CD4-positive, alpha-beta T cell treated with Interleukin-2 at 100 ng/mL for 4 hours (primary cell): ENCODE measurements around the gene PITPNC1.
"Not testable (repeated sequence)": the region's sequence is repeated elsewhere in the genome, so short reads cannot be mapped to it uniquely, and the experiment has no call there.

ENCODE experiments used
- DNase-seq: peaks from one replicate; pipeline ENCODE4 v3.0.0-alpha.2; 2020; ENCODE audit warnings: low spot score

Gene PITPNC1

DNA sequence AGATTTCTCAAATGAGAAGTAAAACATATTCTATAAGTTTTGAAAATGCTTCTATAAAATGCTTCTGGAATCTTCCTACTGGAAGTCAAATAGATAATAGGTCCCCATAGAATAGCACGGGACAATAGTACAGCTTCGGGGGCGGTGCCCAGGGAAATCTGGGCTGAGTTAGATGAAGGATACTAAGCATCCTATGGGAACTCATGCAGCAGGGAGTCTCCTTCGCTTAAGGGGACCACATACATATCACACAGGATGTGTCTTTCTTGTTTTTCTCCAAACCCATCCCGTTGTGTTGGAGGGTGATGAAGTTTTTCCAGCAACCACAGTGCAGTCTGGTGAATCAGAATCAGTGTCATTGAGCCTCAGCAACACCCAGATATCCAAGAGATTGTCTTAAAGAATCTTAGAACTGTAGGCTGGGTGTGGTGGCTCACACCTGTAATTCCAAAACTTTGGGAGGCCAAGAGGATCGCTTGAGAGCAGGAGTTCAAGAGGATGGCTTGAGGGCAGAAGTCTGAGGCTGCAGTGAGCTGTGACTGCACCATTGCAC is 84.2 kb downstream of the PITPNC1 start:
- DNase-seq = no peak

DNA sequence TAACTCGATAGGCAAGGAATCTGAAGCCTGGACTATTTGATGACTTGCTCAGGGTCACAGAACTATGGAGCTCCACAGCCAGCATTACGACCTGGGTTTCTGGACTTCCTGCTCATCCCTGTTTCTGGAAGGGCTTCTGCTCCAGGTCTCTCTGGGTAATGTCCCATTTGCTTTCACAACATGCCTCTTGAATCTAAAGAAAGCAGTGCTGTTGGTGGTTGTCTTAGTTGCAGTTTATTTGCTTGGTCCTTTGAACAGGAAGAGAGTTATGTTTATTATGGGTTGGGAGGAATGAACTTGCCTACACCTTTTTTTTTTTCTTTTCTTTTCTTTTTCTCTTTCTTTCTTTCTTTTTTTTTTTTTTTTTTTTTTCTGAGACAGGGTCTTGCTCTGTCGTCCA is 84.8 kb downstream of the PITPNC1 start:
- DNase-seq = no peak

DNA sequence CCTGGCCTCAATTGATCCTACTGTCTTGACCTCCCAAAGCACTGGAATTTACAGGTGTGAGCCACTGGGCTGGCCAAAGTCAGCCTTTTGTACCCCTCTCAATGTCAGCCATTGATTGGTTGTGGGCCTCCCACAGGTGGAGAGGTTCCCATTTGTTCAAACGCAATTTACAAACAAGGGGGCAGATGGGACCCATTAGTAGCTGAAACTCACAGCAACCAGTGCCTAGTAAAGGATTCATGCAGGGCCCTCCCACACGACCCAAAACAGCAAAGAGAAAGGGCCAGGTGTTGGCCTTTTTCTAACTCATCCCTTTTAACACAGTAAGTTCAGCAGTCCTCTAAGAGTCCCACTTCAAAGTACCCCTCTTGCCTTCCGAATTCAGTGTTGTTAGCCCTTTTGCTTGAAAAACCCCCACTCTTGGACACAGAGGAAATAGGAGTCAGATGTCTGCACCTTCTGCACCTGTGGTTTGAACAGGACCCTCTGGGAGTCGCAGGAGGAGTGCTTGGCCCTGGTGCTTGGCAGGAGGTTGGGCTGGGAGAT is 89.2 kb downstream of the PITPNC1 start:
- no peak for DNase-seq

DNA sequence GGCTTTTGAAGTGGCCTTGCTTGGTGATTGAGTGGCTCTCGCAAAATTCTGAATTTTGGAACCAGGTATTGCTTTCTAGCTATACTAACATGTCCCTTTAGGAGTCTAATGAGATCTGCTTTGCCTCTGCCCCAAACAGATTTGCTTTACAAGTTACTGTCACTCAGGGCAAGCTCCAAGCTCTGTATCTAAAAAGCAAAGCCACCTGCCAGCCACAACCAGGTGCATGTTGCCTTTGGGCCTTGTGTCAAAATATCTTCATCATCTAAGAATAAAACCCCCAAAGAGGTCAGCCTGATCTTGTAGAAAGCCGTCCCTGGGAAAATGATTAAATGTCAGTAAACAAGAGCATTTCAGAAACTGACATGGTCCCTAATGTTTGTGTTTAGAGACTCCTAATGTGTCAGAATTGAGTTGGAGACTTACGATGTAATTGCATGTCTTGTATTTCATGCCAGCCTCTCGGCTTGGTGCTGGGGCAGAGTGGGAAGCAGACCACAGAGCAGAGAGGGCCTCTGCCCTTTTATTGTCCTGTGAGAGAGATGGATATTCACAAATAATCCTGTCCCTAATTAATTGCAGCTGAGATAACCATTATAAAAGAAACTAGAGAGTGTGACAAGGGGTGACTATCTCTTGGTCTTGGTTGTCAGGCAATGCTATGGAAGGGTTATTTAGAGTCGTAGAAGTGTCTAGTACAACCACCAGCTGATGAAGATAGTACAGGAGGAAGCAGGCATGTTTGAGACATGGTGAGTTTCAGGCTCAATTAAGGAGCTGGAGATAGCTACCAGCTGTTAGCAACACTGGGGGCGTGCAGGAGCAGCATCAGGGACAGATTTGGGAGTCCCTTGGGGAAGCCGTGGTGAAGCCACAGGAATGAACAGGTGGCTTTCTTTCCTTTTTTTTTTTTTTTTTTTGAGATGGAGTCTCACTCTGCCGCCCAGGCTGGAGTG is 90.7 kb downstream of the PITPNC1 start:
- no peak for DNase-seq

DNA sequence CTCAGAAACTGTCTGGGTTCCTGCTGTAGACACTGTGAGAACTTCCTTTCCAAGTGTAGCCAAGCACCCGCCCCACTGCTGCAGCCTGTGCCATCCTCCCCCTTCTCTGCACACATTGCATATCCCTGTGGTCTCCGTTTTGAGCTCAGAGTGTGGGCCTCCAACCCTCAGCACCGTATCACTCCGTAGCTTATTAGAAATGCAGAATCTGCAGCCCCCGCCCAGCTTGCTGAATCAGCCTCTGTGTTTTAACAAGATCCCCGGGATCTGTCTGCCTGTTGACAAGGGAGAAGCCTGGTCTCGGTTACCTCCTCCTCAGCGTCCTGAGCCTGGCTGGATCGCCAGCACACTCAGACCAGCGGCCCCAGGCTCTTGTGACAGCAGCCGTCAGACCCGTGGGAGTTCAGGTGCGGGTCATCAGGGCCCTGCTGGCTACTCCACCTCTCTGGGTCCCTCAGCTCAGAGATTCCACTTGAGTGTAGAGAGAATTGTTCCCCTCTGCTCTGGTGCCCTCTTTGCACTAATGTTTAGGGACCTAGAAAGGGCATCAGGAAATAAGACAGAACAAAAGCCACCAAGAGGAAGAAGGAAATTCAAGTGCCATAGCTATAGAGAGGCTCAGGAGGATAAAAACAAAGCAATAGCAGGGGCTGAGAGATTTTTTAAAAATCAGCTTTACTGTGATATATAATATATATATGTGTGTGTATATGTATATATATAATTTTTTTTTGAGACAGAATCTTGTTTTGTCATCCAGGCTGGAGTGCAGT is 92.3 kb downstream of the PITPNC1 start:
- no peak for DNase-seq

DNA sequence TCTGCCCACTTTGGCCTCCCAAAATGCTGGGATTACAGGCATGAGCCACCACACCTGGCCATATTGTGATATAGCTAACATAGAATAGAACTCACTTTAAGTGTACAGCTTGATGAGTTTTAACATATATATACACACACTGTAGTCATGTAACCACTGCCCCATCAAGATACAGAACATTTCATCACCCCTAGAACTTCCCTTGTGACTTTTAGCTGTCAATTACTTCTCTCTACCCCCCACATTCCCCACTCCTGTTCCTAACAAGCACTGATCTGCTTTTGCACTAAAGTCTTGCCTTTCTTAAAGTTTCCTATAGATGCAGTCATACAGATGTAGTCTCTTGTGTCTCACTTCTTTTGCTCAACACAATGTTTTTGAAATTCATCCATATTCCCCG is 93.1 kb downstream of the PITPNC1 start:
- DNase-seq = no peak

DNA sequence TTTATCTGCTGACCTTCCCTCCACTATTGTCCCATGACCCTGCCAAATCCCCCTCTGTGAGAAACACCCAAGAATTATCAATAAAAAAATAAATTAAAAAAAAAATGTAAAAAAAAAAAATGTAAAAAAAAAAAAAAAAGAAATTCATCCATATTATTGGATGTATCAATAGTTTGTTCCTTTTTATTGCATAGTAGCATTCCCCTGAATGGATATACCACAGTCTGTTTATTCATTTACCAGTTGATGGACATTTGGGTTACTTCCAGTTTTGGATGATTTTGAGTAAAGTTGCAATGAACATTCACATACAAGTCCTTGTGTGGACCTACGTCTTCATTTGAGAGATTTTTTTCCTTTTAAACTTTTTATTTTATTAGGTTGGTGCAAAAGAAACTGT is 94.0 kb downstream of the PITPNC1 start:
- no peak for DNase-seq

DNA sequence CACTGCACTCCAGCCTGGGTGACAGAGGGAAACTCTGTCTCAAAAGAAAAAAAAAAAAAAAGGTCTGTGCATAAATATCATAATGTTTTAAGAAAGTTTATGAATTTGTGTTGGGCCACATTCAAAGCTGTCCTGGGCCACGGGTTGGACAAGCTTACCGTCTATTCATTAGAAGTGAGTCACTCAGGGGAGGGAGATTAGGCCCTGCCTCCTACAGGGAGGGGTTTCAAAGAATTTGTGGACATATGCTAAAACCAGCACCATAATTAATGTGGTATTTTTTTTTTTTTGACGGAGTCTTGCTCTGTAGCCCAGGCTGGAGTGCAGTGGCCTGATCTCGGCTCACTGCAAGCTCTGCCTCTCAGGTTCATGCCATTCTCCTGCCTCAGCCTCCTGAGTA is 95.5 kb downstream of the PITPNC1 start:
- not testable (repeated sequence) for DNase-seq

DNA sequence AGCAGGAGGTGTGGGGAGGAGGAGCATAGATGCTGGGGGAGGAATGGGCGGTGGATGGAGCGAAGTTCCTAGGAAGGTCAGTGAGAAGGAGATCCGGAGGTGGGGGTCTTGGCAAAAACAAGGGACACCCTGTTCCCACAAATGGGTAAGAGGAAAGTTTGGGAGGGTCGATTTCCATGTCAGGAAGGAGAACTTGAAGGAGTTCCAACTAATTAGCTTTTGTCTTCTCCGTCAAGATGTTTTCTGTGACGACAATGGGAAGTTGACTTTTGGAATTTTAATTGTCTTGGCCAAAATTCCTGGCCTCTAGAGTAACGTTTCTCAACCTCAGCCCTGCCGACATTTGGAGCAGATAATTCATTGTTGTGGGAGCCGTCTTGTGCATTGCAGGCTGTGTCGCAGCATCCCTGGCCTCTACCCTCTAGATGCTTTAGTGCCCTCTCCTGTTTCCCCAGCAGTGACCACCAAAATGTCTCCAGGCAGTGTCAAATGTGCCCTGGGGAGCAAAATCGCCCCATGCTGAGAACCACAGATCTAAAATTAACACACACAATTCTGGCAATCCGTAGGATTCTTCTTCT is 97.1 kb downstream of the PITPNC1 start:
- no peak for DNase-seq

DNA sequence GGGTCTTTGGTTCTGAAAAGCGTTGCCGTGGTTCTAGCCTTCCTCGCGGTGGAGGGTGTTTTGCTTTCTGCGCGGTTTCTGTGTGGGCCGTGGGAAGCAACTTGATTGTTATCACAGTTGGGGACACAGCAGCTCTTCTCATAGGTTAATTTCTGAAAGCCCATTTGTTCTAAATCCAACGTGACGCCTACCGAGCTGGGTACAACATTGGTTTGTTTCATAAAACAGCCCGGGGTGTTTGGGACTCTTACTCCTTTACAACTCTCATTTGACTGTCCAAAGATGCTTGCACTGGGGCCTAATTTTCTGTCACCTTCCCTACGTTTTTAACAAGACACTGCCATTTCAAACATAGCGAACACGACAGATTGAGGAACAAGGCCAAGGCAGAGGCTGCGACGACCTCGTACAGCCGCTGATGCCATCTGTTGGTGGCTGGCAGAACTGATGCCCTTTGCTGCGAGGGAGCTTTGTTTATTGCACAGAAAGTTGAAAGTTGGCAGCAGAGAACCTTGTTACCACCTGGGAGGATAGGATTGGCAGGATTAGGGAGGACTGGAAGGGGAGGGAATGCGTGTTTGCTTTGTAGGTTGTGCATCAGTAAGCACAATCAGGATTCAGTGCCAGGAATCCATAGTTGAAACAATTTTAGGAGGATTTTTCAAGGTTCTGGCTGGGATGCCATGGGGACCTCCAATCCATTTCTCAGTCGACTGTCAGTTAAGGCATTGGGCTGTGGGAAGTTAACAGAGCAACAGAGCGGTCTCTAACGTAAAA is 98.3 kb downstream of the PITPNC1 start:
- DNase-seq = peak; percentile 90

DNA sequence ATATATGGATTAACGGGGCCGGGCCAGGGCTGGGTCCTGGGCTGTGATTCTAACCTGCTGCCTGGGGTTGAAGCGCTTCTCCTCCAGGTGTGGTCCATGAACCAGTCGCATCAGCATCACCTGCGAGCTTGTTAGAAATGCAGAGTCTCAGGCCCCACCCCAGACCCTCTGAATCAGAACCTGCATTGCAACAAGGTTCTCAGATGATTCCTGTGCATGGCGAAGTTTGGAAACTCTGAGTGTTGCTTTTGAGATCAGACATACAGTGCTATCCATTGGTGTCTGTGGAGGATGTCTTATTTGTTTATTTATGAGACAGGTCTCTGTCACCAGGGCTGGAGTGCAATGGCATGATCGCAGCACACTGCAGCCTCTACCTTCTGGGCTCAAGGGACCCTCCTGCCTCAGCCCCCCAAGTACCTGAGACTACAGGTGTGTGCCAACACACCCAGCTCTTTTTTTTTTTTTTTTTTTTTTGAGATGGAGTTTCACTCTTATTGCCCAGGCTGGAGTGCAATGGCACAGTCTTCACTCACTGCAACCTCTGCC is 99.8 kb downstream of the PITPNC1 start:
- no peak for DNase-seq

DNA sequence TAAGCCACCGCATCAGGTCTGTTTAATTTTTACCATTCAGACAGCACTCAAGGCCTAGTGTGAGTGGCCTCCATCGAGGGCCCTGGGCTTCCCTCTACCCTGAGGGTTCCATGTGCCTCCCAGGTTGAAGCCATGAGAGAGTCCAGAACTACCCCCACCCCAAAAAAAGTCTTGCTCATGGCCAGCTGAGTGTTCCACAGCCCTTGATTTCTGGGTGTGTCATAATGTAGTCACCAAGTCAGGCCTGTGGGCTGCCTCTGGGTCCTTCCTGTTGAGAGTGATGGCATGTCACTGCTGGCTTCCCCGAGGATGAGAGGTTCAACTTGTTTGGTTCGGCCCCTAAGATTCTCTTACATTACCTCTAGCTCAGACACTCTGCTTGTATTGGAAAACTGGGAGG is 100.6 kb downstream of the PITPNC1 start:
- peak; percentile 68 for DNase-seq

DNA sequence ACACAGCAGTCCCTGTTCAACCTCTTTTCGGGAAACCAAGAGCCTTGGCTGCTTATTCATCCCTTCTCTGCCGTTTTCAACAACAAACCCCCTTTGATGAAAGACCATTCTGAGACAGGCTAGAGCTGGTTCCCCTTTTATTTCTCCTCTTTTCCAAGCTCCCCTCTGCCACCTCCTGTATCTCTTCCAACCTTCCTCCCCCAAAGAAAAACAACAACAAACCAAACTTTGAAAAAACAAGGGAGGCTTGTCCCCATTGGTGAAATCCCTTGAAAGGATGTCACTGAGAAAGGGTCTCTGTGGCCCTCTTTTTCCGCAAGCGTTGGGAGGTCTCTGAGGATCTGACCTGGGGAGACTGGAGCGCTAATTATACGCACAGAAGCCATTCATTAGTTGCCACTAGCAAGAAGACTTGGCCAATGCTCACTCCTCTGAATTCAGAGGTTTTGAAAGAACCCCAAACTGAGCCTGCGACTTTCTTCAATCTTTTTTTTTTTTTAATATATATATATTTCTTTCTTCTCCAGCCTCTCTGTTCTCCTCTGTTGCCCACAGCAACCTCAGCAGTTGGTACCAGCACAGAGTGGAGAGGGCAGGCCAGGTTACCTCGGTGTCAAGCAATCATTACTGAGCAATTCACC is 101.4 kb downstream of the PITPNC1 start:
- peak; percentile 38 for DNase-seq

DNA sequence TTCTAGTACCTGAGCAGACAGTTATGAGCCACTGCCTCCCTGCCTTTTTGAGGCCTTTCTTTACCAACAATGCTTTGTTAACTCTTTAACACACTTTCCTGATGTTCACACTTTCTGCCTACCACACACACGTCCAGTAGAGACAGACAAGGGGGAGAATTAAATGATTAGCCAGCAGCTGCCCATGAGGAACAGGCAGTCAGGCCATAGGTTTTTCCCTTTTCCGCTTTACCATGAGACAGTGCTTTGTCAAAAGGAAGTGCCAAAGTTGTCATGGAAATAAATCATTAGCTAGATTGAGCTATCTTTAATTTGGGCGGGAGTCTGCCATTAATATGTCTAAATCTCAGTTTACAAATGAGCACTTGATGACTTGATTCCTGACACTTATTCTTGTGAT is 102.1 kb downstream of the PITPNC1 start:
- DNase-seq = no peak

DNA sequence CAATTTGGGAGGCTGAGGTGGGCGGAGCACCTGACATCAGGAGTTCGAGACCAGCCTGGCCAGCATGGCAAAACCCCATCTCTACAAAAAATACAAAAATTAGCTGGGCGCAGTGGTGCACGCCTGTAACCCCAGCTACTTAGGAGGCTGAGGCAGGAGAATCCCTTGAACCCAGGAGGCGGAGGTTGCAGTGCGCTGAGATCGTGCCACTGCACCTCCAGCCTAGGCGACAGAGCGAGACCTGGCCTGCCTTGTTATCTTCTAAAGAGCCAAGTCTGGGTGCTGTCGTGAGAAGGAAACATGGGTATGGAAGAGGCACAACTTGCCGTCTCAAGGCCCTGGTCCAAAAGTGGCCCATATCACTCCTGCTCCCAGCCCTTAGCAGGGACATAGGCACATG is 103.9 kb downstream of the PITPNC1 start:
- DNase-seq = not testable (repeated sequence)

DNA sequence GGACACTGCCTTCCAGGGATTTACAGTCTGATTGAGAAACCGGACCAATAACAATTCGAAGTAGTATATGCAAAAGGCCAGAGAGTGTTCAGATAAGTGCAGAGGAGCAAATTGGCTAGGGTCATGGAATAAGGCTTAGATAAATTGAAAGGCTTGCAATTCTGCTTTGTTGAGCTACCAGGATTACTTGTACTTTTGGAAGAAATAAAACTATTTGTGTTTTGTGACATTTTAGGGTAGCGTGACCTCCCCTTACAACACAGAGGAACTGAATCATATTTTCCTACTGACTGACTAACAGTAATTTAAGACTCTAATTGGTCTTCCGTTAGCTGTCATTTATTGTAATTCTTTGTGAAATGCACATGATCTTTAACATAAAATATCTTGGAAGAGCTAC is 104.7 kb downstream of the PITPNC1 start:
- no peak for DNase-seq

DNA sequence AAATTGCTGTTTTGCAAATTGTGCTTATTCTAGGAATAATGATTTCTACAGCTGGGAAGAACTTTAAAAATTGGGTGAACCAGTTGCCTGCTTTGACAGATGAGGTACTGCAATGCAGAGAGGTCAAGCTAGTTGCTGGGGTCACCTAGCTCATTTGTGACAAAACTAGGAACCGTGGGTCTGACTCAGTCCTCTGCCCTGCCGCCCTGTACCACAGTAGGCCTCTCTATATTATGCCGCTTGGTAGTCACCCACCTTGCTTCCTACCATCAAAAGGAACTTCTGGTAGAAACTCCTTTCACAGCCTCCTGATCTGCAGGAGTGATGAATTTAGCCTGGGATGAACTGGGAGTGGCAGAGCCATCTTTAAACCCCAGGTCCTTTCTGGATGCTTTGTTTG is 105.7 kb downstream of the PITPNC1 start:
- no peak for DNase-seq

DNA sequence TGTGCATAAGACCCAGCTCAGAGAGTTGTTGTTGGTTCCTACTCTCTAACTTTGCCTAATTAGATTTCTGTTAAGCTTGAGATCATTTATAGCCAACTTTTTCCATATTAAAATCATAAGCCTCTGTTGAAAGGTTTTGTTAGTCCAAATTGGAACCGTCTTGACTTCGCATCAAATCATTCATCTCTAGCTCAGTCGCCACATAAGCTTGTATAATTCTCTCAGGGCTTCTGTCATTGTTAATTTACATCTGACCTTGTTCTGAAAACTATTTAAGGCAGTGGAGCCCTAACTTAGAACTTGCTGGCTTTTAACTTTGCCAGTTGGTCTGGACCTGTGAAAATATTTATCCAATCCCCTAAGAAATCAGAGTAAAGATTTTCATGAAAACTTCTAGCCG is 107.2 kb downstream of the PITPNC1 start:
- DNase-seq = no peak

DNA sequence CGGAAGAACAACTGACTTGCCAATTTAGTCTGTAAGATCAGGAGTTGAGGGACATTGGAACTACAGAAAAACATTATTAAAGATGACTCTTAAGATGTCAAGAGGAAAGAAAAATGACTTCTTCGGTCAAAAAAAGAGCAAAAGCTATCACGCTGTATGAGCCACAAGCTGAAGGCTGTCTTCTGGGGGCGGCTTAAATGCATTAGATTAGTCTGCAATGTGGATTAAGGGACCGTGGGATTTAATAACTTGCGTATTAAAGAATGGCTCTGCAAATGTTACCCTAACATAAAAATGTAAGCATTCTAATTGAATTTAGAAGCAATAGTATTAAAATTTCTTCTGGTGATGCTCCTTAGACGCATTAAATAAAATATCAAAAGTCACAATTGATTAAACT is 108.6 kb downstream of the PITPNC1 start:
- DNase-seq = no peak

DNA sequence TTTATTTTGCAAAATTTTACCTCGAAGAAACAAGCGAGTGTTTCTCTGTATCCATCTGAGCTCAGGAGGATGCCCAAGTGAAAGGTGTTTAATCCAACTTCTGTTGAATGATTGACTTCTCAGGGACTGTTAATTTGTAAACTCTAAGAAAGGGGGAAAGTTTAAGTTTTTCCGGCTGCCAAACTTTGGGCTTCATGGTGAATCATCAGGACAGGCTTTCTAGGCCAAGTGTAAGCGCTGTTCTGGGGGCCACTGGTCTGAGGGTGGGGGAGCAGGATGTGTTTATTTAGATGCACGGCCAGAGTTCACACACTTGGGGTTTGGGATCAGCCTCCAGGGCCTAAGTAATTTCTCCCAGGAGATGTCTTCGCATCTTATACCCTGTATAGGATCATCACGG is 110.4 kb downstream of the PITPNC1 start:
- DNase-seq = no peak

DNA sequence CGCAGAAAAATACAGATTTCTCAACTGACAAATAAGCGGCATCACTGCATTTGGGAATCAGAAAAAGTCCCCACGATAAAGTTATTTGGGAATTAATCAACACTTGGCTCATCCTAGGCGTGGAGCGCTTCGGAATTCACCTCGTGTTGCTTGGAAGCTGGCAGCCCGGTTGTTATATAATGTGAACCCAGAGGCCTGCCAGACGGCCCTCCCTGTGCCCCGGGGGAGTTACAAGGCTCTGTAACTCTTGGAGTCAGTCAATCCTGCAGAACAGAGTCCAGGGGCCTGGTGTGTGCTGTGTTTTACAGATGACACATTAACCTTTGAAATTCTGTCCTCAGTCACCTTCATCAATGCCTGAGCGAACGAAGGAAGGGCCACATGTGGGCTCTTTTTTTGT is 111.1 kb downstream of the PITPNC1 start:
- no peak for DNase-seq
